AG10803 (cell line): ENCODE measurements around the gene XPA.

Experiments used
- DNase-seq: peaks from one replicate; pipeline ENCODE4 v3.0.0; 2010; ENCODE audit warnings: low read depth
- H3K4me3 ChIP-seq: 2 replicates; pipeline ENCODE4 v1.5.1; 2011; ENCODE audit warnings: mild to moderate bottlenecking, low read length, control low read depth
- TF ChIP-seq, protein P1 (sequence below): conservative IDR thresholded peaks from 2 replicates; pipeline ENCODE4 v1.5.1; 2011; ENCODE audit warnings: mild to moderate bottlenecking, low read length, control low read depth, inconsistent platforms

Gene XPA

DNA sequence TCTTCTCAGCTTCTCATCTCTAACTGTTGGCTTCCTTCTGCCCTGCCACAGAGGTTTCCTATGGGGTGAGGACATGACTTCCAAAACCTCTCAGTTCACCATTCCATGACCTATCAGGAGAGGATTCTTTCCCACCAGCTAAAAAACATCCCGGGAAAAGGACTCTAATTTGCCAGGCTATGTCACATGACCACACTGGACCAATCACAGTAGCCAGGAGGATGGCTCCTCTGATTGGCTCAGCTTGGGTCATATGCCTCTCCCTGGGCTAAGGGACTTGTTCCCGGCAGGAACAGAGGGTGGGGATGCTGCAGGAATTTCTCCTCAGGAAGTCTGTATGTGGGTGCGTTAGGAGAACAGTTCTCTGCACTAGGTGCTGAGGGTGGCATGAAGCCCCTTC lies 40.3 kb upstream of the XPA start:
- TF ChIP-seq, protein P1, sequence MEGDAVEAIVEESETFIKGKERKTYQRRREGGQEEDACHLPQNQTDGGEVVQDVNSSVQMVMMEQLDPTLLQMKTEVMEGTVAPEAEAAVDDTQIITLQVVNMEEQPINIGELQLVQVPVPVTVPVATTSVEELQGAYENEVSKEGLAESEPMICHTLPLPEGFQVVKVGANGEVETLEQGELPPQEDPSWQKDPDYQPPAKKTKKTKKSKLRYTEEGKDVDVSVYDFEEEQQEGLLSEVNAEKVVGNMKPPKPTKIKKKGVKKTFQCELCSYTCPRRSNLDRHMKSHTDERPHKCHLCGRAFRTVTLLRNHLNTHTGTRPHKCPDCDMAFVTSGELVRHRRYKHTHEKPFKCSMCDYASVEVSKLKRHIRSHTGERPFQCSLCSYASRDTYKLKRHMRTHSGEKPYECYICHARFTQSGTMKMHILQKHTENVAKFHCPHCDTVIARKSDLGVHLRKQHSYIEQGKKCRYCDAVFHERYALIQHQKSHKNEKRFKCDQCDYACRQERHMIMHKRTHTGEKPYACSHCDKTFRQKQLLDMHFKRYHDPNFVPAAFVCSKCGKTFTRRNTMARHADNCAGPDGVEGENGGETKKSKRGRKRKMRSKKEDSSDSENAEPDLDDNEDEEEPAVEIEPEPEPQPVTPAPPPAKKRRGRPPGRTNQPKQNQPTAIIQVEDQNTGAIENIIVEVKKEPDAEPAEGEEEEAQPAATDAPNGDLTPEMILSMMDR = no peak
- H3K4me3 ChIP-seq = no peak overlapping the region
- DNase-seq = no peak

DNA sequence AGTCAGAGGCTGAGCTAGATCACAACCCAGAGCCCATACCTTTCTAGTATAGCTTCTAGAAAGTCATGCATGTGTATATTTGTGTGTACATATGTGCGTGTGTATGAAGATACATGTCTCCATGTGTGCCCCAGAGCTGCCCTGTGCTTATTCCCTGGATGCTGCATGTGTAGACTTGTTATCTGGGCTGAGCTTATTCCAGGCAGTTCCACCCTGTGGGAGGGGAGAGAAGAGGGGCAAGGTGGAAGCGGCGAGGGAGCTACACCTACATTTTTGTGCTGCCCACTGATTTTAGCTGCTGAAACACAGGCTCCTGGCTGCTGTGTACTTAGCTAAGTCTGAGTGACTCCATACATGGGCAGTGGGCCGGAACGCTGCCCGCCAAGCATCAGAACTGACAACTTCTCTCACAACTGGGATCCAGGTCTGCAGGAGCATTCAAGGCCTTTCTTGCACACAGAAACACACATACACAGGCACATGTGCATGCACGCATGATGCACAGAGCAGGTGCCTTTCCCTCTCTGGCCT lies 38.0 kb upstream of the XPA start:
- no peak for DNase-seq
- H3K4me3 ChIP-seq = no peak overlapping the region
- TF ChIP-seq, protein P1 = no peak

DNA sequence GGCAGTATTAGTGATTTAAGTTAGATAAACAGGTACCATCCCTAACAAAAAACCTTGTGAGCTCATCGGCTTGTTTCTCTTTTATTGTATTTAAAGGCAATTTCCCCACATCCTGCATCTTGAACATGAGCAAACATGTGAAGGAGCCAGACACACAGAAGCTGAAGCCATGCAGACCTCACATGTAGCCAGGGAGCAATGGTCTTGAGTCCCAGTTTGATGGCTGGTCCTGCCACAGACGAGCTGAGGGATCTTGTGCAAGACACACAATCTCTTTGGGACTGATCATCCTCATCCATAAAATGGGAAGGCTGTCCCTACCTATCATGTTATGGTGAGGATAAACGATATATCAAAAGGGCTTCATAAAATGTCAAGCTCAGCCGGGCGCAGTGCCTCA lies 29.6 kb upstream of the XPA start:
- DNase-seq = no peak
- TF ChIP-seq, protein P1 = no peak
- no peak overlapping the region for H3K4me3 ChIP-seq

- TF ChIP-seq, protein P1 = no peak
- no peak for DNase-seq
- H3K4me3 ChIP-seq = no peak overlapping the region
Measured at GRCh38 chr9:97723819-97724218, 26.7 kb upstream of the XPA start.

DNA sequence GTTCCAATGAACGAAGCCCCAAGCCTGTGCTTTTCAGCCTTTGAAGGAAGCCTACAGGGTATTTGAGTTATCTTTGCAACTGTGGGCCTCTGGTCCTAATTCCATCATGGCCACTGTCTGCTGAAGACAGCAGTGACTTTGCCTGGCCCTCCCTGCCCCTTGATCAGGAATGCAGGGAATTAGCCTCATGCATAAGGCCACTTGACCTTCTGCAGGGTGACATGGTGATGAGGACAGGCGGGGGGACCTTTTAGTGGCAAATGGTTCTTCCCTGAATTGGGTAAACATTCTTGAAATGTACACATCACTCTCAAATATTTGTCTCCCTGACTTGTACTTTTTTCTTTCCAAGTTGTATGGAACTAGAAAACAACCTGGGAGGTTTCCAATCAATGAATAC lies 25.2 kb upstream of the XPA start:
- TF ChIP-seq, protein P1 = no peak
- no peak for DNase-seq
- no peak overlapping the region for H3K4me3 ChIP-seq

DNA sequence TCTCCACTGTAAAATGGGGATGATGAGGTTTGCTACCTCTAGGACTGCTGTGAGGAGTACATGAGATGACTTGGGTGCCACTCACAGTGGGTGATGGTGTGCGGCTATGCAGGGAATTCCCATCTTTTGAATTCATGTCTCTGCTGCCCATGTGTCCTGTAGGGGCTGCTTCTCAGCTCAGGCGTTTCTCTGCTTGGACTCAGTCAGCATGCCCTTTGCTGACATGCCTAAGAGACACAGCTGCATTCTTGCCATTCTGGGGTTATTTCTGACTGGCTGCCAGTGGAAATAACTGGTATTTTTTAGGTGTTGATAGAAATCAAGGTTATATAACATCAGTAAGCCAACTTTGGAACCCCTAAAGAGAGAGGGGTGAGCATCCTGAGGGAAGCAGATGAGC lies 24.3 kb upstream of the XPA start:
- DNase-seq = peak; percentile 47
- TF ChIP-seq, protein P1 = no peak

DNA sequence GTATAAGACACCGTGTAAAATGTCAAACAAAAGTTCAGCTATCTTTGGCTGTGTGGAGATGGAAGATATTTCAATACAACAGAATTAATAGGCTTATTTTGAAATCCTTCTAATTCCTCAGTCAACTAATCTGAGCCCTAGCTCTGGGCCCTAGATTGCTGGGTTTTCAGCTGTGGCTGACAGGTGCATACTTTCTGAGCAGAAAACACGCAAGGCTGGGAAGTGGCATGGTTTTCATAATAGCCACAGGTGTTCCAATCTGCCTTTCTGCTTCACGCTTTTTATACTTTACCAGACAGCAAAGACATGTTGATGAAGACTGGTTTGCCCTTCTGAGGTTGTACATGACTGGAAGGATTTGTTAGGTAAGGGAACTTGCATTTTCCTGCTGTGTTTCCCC lies 20.7 kb upstream of the XPA start:
- DNase-seq = no peak
- TF ChIP-seq, protein P1 = no peak
- H3K4me3 ChIP-seq = no peak overlapping the region

More for the DNA sequence above, 24.3 kb upstream of the XPA start:
- no peak overlapping the region for H3K4me3 ChIP-seq
